Right atrium auricular region (tissue), 2 donors: ENCODE results near the gene PTGS2. TPM values are rescaled to one million over a fixed set of nuclear protein-coding genes. Genes with fewer than 3 reads are reported as not detected.

ENCODE experiments used
- DNase-seq: peaks from one replicate; pipeline ENCODE4 v3.0.0-alpha.2; 2019; ENCODE audit warnings: low spot score
- H3K27ac ChIP-seq, 2 donors: fragments of 200-600 bp; sonication (generic); 1 replicate in 1 of 2; 2 replicates in 1 of 2; pipeline ENCODE4 v1.5.1; 2016 to 2019
- H3K27me3 ChIP-seq, 2 donors: fragments of 200-600 bp; sonication (generic); one replicate each; pipeline versions ENCODE4 v1.5.1 to v1.6.0; 2017 to 2019
- H3K36me3 ChIP-seq: fragments of 200-600 bp; sonication (generic); one replicate; pipeline ENCODE4 v1.5.1; 2016
- H3K4me1 ChIP-seq, 2 donors: fragments of 200-600 bp; sonication (generic); one replicate each; pipeline versions ENCODE4 v1.5.1 to v1.6.0; 2017 to 2019
- H3K4me3 ChIP-seq, 2 donors: fragments of 200-600 bp; sonication (generic); 1 replicate in 1 of 2; 2 replicates in 1 of 2; pipeline ENCODE4 v1.5.1; 2017 to 2019; ENCODE audit warnings: mild to moderate bottlenecking in 1 of 2, moderate library complexity in 1 of 2
- H3K9me3 ChIP-seq, 2 donors: fragments of 200-600 bp; sonication (generic); one replicate each; pipeline ENCODE4 v1.5.1; 2019
- total RNA-seq, 2 donors: library from RNA; depleted of rRNA; stranded (reverse); fragments of >200 nt; gene quantifications; one replicate each; pipeline ENCODE4 v1.1.0, GENCODE V29; 2016
- TF ChIP-seq, protein P1 (sequence below), 2 donors: fragments of 200-600 bp; sonication (generic); IDR thresholded peaks; one replicate each; pipeline ENCODE4 v1.5.1; 2019; ENCODE audit warnings: antibody characterized with exemption in 2 of 2

PTGS2 gene
- total RNA-seq: 1 to 10 TPM; 1.9 to 2.5 TPM

DNA sequence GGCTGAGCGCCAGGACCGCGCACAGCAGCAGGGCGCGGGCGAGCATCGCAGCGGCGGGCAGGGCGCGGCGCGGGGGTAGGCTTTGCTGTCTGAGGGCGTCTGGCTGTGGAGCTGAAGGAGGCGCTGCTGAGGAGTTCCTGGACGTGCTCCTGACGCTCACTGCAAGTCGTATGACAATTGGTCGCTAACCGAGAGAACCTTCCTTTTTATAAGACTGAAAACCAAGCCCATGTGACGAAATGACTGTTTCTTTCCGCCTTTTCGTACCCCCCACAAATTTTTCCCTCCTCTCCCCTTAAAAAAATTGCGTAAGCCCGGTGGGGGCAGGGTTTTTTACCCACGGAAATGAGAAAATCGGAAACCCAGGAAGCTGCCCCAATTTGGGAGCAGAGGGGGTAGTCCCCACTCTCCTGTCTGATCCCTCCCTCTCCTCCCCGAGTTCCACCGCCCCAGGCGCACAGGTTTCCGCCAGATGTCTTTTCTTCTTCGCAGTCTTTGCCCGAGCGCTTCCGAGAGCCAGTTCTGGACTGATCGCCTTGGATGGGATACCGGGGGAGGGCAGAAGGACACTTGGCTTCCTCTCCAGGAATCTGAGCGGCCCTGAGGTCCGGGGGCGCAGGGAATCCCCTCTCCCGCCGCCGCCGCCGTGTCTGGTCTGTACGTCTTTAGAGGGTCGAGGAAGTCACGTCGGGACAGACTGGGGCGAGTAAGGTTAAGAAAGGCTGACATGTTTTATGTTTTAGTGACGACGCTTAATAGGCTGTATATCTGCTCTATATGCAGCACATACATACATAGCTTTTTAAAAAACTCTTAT is at the start of gene PTGS2:
TSS of gene PTGS2 (minus strand) at position 179 of the 817 bp plus-strand sequence. CDS start at position 46, 133 bp downstream.
- TF ChIP-seq, protein P1, sequence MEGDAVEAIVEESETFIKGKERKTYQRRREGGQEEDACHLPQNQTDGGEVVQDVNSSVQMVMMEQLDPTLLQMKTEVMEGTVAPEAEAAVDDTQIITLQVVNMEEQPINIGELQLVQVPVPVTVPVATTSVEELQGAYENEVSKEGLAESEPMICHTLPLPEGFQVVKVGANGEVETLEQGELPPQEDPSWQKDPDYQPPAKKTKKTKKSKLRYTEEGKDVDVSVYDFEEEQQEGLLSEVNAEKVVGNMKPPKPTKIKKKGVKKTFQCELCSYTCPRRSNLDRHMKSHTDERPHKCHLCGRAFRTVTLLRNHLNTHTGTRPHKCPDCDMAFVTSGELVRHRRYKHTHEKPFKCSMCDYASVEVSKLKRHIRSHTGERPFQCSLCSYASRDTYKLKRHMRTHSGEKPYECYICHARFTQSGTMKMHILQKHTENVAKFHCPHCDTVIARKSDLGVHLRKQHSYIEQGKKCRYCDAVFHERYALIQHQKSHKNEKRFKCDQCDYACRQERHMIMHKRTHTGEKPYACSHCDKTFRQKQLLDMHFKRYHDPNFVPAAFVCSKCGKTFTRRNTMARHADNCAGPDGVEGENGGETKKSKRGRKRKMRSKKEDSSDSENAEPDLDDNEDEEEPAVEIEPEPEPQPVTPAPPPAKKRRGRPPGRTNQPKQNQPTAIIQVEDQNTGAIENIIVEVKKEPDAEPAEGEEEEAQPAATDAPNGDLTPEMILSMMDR (IDR thresholded peaks at IDR 0.05): peak in 1 of 2 donors; percentile 55
- Histone ChIP-seq H3K9me3 (no peaks in the 10 kb centered on the region), H3K36me3 (no peaks in the 10 kb centered on the region), H3K27ac (peak within 1 kb of the TSS; percentile 81 to 82), H3K4me1 (no peaks in the 10 kb centered on the region), H3K27me3 (no peaks in the 10 kb centered on the region), H3K4me3 (peak within 1 kb of the TSS; percentile 56 to 62)
- DNase-seq: peak; percentile 91

DNA sequence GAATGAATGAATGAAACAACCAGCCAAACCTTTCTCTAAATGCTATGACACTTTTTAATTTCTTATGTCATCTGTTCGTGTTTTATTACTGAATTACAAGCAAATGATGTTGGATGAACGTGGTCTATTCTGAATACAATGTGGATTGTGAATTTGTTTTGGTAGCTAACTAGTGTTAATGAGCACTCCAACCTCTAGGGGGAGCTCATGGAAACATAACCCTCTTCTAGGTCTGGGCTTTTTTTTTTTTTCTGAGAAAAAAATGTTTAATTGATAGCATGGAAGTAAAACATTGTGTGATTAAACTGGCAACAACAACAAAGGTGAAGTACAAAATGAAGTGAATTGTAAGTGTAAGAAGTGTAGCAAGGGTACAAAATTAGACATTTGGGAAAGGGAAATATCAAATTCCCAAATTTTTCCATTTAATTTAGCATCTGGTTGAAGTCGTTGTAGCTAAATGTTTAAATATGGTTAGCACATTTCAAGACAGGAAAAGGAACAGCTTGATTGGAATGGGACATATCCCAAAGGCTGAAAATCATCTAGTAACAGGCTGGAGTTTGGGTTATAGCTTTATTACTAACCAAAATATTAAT is 42.6 kb upstream of the PTGS2 start:
- H3K27me3 ChIP-seq: no peaks in the 10 kb centered on the region
- H3K9me3 ChIP-seq: no peaks in the 10 kb centered on the region
- H3K4me3 ChIP-seq: no peak overlapping the region
- TF ChIP-seq, protein P1 (IDR thresholded peaks at IDR 0.05): peak in 1 of 2 donors; percentile 50
- DNase-seq: no peak
- no peak overlapping the region for H3K27ac ChIP-seq
- no peaks in the 10 kb centered on the region for H3K4me1 ChIP-seq
- no peaks in the 10 kb centered on the region for H3K36me3 ChIP-seq

DNA sequence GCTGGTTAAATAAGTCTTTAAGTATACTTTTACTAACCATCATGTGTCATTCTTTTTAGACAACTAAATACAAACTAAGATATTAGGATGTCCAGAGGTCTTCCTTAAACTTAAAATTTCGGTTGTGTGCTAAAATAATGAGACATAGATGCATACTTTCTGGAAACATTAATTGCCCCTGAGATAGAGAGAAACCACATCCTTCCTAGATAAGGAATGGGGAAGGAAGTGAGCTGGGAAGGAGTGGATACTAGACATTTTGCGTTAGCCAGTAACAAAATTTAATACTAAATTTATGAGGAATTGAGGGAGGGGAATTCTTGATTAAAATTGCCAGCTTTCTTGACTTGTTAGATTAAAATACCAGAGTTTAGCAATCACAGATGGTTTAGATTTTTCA is 37.1 kb upstream of the PTGS2 start:
- TF ChIP-seq, protein P1 (IDR thresholded peaks at IDR 0.05): no peak
- no peaks in the 10 kb centered on the region for H3K36me3 ChIP-seq
- no peak overlapping the region for H3K27ac ChIP-seq
- DNase-seq: no peak
- H3K9me3 ChIP-seq: no peaks in the 10 kb centered on the region
- no peaks in the 10 kb centered on the region for H3K27me3 ChIP-seq
- no peaks in the 10 kb centered on the region for H3K4me1 ChIP-seq
- no peak overlapping the region for H3K4me3 ChIP-seq

DNA sequence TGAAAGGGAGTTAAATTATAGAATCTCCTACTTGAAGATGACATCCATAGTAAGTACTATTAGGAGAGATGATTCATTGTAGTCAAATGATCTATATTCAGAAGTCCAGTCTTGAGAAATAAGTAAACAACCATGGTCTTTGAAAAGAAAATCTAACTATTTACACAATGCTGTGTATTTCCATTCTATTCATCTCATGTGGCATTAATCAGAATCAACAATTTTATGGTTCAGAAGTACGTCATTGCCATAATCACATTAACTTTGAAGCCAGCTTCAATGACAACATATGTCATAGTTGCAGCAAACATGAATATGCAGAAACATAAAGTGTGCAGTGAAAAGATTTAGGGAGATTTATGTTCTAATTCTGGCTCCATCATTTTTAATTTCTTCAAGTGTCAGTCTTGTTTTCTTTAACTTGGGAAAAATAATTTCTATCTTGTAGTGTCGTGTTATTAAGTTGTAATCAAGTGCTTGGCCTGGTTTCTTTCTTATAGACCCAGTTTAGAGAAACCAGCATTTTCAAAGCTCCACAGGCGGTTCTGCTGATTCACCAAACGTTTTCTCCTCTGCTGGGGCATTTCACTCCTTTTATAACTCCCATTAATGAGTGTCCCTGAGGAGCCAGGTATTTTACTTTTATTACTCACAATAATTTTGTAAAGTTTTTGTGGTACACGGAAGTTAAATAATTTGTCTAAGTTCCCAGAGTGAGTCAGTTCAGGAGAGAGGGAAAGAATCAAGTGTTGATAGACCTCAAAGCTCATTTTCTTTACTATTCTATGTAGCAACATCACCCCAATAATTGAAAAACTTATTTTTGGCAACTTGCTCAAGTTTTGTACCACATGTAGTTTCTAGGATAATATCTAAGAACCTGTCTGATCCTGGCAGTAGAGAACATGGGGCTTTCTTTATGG is 35.9 kb upstream of the PTGS2 start:
- Histone ChIP-seq H3K36me3 (no peaks in the 10 kb centered on the region), H3K9me3 (no peaks in the 10 kb centered on the region), H3K4me1 (no peaks in the 10 kb centered on the region), H3K27me3 (no peaks in the 10 kb centered on the region), H3K27ac (no peak overlapping the region), H3K4me3 (no peak overlapping the region)
- TF ChIP-seq, protein P1 (IDR thresholded peaks at IDR 0.05): no peak
- DNase-seq: no peak

DNA sequence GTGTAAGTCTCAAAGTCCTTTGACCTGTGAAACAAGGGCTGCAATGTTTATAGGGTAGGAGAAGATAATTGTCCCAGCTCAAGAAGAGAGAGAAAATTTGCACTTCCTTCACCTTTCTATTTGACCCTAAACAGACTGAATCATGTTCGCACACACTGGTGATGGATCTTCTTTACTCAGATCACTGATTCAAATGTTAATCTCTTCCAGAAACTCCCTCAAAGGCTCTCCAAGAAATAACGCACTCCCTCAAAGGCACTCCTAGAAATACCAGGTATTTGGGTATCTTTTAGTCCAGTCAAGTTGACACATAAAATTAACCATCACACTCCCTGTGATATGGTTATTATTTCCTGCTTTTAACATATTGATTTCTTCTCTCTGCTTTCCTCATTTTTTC is 30.5 kb upstream of the PTGS2 start:
- H3K4me1 ChIP-seq: no peaks in the 10 kb centered on the region
- TF ChIP-seq, protein P1 (IDR thresholded peaks at IDR 0.05): no peak

More for the DNA sequence above, 30.5 kb upstream of the PTGS2 start:
- H3K4me3 ChIP-seq: no peak overlapping the region
- H3K27me3 ChIP-seq: no peaks in the 10 kb centered on the region
- no peak overlapping the region for H3K27ac ChIP-seq
- H3K9me3 ChIP-seq: no peaks in the 10 kb centered on the region
- H3K36me3 ChIP-seq: no peaks in the 10 kb centered on the region
- DNase-seq: no peak
